ENCODE data around the gene GPR139.

Gene GPR139

DNA sequence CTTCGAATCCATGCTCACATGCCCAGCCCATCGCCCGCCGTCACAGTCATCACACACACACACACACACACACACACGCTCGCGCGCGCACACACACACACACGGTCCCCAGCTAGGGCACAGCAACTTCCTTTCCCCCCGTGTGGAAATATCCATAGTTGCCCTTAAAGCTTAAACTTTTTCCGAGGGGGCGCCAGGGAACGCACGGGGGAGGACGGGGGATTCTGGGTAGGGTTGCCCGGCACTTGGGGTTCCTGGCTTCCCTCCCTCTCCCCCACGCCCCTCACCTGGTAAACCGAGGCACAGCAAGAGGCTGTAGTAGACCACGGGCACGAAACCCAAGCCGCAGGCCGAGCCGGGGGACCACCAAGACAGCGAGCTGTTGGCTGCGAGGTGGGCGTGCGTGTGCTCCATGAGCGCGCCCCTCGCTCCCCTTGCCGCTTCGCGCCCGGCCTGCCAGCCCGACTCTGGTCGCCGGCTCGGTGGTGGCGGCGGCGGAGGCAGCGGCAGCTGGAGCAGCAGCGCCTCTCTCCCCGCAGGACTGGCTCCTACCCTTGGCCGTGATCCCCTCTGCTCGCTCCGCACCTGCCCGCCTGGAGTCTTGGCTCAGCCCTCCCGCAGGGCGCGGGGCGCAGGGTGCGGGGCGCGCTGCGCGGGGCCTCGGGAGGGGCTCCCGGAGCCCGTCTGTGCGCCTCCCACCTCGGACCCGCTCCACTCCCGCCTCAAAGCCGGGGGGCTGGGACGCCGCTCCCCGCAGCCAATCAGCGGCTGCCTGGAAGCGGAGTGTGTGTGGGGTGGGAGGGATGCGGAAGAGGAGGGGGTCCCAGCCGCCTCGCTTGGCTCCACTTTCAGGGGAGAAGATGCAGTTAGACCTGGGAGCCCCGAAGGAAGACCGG lies at the start of gene GPR139:
Gene GPR139, minus strand, starts transcription at position 688 of the 896 bp plus-strand sequence. Its CDS starts 274 bp downstream, at position 414.
- DNase-seq, result no peak

- DNase-seq, result no peak
Observed at GRCh38 chr16:20122011-20122410, 48.3 kb upstream of the GPR139 start.

DNA sequence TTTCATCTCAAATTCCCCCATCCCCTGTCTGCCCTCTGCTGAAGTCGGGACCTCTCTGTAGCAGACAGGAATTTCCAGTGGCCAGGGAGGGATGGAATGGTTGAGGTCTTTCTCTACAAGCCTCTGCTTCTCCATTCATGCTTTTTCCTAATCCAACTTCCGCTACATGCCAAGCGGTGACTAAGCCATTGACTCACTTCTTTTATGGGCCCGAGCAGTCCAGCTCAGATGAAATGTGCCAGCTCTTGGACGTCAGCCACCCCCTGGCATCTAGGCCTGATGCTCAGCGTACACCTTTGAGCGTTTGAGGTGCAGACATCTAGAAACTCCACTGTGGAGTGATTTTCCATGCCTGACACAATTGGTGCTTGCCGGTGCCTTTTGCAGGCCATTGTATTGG lies 40.7 kb upstream of the GPR139 start:
- DNase-seq, result no peak

- DNase-seq, result no peak
Observed at GRCh38 chr16:20111143-20111542, 37.5 kb upstream of the GPR139 start.

- no peak for DNase-seq
Observed at GRCh38 chr16:20107083-20107482, 33.4 kb upstream of the GPR139 start.

- no peak for DNase-seq
Observed at GRCh38 chr16:20104563-20105183, 31.0 kb upstream of the GPR139 start.

- no peak for DNase-seq
Observed at GRCh38 chr16:20102521-20102920, 28.8 kb upstream of the GPR139 start.

DNA sequence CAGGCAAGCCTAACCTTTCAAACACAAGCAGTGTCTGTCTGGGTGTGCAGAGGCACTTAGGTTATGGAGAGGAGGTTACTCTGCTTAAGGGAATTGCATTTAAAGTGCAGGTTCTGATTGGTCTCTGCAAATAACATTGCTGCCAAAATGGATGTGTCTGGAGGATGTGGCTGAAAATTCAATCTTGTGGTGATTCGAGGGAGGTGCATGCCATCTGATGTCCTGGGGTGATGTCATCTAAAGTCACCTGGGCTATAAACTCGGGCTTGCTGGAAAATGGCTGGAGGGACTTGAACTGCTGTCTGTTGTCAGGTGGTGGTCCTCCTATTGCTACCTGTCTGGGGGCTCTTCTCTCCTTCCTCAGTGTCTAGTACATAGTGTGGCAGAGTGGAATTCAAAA lies 28.3 kb upstream of the GPR139 start:
- DNase-seq, result no peak

DNA sequence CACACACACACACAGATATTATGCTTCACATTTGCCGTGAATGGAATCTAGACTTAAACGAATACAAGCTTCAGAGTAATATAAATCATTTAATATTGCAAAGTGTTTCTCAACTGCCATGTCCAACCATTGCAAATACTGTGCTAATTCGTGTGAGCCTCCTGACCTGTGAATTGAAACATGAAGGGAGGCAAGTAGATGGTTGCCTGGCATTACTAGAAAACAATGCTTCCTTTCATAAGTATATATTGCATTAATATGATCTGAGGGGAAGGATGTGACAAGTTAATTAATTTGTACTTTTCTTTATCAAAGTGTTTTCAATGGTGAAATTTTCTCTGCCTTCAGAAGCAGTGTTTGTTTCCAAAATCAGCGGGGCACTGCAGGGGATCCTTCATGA lies 25.7 kb upstream of the GPR139 start:
- DNase-seq, result no peak

GRCh38 chr16:20094157-20094556 lies 20.5 kb upstream of the GPR139 start:
- no peak for DNase-seq

DNA sequence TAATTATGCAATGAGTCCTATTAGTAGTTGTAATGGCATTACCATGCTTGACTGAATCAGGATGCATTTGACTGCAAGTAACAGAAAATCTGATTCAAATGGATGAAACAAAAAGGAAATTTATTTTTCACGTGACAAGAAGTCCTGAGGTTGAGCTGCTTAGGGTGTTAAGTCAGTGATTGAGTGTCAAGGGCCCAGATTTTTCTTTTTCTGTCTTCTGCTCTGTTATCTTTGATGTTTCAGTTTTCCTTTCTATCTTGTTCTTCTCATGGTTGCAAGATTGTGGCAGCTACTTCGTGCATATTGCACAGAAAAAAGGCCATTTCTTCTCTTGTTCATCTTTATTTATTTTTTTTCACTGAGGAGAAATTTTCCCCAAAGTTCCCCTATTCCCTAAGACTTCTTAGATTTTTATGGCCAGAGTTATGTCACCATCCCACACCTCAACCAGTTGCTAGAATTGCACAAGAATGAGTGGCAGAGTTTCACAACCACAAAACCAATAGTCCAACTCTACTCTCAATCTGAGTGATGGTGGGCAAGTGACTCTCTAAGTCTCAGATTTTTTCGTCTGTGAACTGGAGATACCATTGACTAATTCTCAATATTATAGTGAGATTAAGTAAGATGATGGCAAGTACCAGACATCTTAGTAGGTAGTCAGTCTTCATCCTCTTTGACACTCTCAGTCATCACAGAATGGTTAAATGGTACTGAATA lies 15.7 kb upstream of the GPR139 start:
- DNase-seq, result no peak

GRCh38 chr16:20084624-20085226 lies 11.0 kb upstream of the GPR139 start:
- no peak for DNase-seq

DNA sequence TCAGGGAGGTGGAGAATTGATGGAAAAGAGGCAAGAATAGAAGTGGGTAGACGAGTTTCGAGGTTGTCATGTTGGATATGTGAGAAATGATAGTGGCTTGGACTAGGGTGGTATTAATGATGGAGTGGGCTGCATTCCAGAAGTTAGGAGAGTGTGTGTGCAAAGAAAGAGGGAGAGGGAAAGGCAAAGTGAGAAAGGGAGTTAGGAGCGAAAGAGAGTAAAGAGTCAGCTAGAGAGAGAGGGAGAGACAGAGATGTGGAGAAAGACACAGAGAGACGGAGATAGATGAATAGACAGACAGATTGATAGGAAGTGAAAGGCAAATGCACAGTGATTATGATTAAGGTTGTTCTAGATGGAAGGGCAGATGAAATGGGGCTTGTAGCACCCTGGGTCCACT lies 5.4 kb upstream of the GPR139 start:
- DNase-seq, result no peak

DNA sequence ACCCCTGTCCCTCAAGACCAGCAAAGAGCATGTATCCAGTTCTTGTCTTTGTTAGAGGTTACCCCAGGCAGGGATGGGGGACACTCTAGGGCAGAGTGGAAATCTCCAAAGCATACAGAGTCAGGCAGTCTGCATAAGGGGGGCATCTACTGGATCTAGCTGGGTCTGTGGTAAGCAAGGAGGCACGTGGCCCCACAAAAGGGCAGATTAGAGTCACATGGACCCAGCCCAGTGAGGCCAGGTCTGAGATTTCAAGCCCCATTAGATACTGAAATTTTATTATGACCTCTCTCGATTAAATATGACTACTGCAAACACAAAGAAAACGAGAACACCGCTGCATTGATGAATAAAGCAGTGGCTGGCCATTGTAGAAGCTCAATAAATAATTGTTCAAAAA lies 1.6 kb upstream of the GPR139 start:
- DNase-seq, result no peak

DNA sequence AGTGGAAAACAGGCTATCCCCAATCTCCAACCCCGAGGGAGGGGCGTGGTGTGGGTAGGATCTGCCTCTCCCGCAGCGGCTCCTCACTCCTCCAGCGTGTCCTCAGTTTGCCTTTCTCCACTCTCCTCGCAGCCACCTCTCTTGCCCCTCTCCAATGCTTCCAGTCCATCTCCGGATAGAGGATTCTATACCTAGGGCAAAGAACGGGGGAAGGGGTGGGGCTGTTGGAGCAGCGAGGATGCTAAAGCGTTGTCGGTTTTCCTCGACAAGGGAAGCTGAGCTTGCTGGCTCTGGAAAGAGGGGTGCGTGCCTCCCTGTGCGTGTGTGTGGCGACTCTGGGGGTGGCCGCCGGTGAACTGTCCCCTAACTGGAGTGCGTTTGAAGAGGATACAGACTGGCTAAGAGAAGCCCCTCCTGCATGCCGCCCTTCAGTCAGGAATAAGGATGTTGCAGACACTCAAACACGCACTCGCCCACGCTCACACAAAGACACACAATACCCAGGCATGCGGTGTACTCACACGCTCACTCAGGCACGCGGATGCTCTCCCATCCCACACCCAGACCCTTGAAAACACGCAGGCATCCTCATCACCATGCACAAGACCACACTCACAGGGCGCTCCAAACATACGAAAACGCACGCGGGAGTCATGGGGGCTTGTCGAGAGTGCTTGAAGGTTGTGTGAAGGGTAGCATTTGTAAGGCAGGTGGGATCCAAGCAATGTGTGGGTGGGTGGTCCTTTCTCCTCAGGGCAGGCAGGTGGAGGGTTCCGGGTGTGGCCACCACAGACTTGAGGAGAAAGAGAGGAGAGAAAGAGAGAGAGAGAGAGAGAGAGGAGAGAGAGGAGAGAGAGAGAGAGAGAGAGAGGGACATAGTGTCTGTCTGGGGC lies 655 bp upstream of the GPR139 start:
- no peak for DNase-seq

- DNase-seq, result no peak
Observed at GRCh38 chr16:20072874-20073202, 852 bp downstream of the GPR139 start.

GRCh38 chr16:20072146-20072873 lies 1.4 kb downstream of the GPR139 start:
- DNase-seq, result no peak

DNA sequence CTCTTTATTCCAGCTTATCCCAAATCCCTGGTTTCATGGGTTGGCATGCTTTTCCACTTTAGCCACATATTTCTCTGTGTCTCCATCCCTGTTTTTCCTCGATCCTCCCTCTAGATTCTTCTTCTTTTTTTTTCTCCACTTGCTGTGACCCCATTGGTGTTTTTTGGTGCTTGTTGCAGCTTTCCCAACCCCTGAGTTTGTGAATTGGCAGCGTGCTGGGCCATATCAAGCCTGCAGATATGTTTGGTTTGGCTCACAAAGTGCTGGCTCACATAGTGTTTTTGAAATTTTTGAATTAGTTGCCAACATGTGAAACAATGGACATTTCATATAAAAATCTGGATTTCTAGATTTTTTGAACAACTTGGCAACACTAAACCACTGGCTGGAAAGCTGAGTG lies 8.8 kb downstream of the GPR139 start:
- no peak for DNase-seq

GRCh38 chr16:20064520-20064919 lies 9.2 kb downstream of the GPR139 start:
- no peak for DNase-seq

GRCh38 chr16:20061132-20061531 lies 12.6 kb downstream of the GPR139 start:
- no peak for DNase-seq

GRCh38 chr16:20056436-20056835 lies 17.3 kb downstream of the GPR139 start:
- DNase-seq, result no peak

DNA sequence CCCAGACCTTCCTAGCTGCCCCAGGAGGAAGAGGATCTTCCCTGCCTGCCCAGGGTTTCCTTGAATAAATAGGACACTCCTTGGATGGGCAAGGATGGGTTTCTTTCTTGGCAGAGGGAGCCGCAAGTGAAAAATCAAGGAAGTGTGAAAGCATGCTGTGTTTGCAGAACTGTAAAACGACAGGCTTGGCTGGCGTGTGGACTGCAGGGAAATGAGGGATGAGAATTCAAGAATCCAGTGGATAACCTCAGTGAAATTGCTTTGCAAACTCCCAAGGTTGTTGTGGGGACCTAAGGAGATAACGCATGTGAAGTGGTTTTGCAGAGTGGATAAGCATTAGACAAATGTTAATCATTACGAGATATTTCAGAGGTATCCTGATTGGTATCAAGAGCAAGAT lies 20.4 kb downstream of the GPR139 start:
- DNase-seq, result no peak

Measured in activated CD4-positive, alpha-beta T cell treated with anti-CD3 and anti-CD28 coated beads for 4 hours (primary cell).